Measurements from ENCODE around the gene LRRC2. TPM values are rescaled to one million over a fixed set of nuclear protein-coding genes. Genes with fewer than 3 reads are reported as not detected.

Gene LRRC2
- total and polyA plus RNA-seq, 9 of the 15 experiments (the other 6 are each of a cell fraction or from before 2014, with no cell fraction given), result 0.01 to 0.04 (median 0.03) TPM; not detected in 5

- Histone ChIP-seq H2AFZ (ENCODE audit: low read depth, low read length) (no peak overlapping the region), H3K9me1 (ENCODE audit: control insufficient read depth, insufficient read depth, low read length) (no peaks in the 10 kb centered on the region), H3K4me2 (ENCODE audit: insufficient read depth, low read length) (no peak overlapping the region), H4K20me1 (replicated peaks; ENCODE audit: control insufficient read depth, insufficient read depth, low read length) (no peaks in the 10 kb centered on the region), H3K27ac (ENCODE audit: extremely low read depth, low read depth, low read length) (no peak overlapping the region), H3K9ac (ENCODE audit: insufficient read depth in 1 of 2, low read depth in 2 of 2, low read length in 2 of 2) (no peak overlapping the region), H3K27me3 (ENCODE audit: control insufficient read depth in 2 of 2, insufficient read depth in 2 of 2, low read length in 2 of 2) (peaks cover 24 to 38% of the 10 kb centered on the region in 2 experiments), H3K4me1 (replicated peaks in 1 of 2; ENCODE audit: control insufficient read depth in 2 of 2, insufficient read depth in 2 of 2, low read length in 2 of 2) (peaks cover 0 to under 1% of the 10 kb centered on the region in 2 experiments; a peak in 1 of 5 replicates), H3K4me3 (no peak overlapping the region), H3K36me3 (ENCODE audit: control insufficient read depth, insufficient read depth, low read length) (no peaks in the 10 kb centered on the region), H3K9me3 (replicated peaks; ENCODE audit: control insufficient read depth, insufficient read depth, low read depth, low read length) (no peaks in the 10 kb centered on the region), H3K79me2 (ENCODE audit: control insufficient read depth, insufficient read depth, low read length) (no peaks in the 10 kb centered on the region)
- 0% methylated on average over 5 of the region's 5 CpGs for WGBS (ENCODE audit: insufficient coverage, low coverage, missing lambda C conversion rate)
- intact Hi-C loops (cut with micrococcal nuclease) (no loop called here), in situ Hi-C loops (cut with MboI) (loop anchor here (5.0 kb wide), 1 partner anchor 158 kb away; no protein-coding TSS in a partner anchor)
- ATAC-seq (no peak), FAIRE-seq (no peak), DNase-seq (ENCODE audit: extremely low read depth in 1 of 4, low spot score in 3 of 4) (no peak)
- ChIA-PET CTCF (ENCODE audit: low intra/inter-chr PET ratio) (no interaction called here), POLR2A (interaction anchor here (0.7 kb wide), 1 partner anchor 9 kb away, joined by 3 read pairs; no protein-coding TSS in a partner anchor)
- BruUV-seq (replicated peaks), result no TSS peak
- TF ChIP-seq CCNT2 (IDR thresholded peaks at IDR 0.05; ENCODE audit: borderline replicate concordance, extremely low read depth, insufficient read length, low read depth, low read length) (no peak), MLLT1 (IDR thresholded peaks at IDR 0.05) (no peak), ZNF77 (CRISPR knock-in tag; IDR thresholded peaks at IDR 0.05) (no peak), ILF3 (IDR thresholded peaks at IDR 0.05; ENCODE audit: borderline replicate concordance) (no peak), HNRNPLL (IDR thresholded peaks at IDR 0.05; ENCODE audit: low read depth, low read length, poor library complexity, severe bottlenecking) (no peak), NR4A1 (CRISPR knock-in tag; IDR thresholded peaks at IDR 0.05) (no peak), NR4A1 (tag; IDR thresholded peaks at IDR 0.05) (no peak), NR2C2 (CRISPR knock-in tag; IDR thresholded peaks at IDR 0.05) (no peak), NR2C2 (tag; IDR thresholded peaks at IDR 0.05) (no peak), DNMT1 (IDR thresholded peaks at IDR 0.05) (no peak), CHCHD3 (CRISPR knock-in tag; IDR thresholded peaks at IDR 0.05) (no peak), ZNF347 (CRISPR knock-in tag; IDR thresholded peaks at IDR 0.05; ENCODE audit: low read depth) (no peak), ZNF444 (CRISPR knock-in tag; IDR thresholded peaks at IDR 0.05) (no peak), CC2D1A (IDR thresholded peaks at IDR 0.05) (no peak)
These were observed 86.4 kb downstream of the LRRC2 start for GRCh38 chr3:46479696-46480095.
